Activated CD4-positive, alpha-beta T cell treated with anti-CD3 and anti-CD28 coated beads, Interleukin-2, amount 50 U/mL, for 4 hours (primary cell): ENCODE results near the gene CORO1A.
"Not testable (repeated sequence)": the region's sequence is repeated elsewhere in the genome, so short reads cannot be mapped to it uniquely, and the experiment has no call there.

Source experiments
- DNase-seq, 2 experiments: peaks; one replicate each; pipeline ENCODE4 v3.0.0-alpha.2; 2020

The CORO1A gene

DNA sequence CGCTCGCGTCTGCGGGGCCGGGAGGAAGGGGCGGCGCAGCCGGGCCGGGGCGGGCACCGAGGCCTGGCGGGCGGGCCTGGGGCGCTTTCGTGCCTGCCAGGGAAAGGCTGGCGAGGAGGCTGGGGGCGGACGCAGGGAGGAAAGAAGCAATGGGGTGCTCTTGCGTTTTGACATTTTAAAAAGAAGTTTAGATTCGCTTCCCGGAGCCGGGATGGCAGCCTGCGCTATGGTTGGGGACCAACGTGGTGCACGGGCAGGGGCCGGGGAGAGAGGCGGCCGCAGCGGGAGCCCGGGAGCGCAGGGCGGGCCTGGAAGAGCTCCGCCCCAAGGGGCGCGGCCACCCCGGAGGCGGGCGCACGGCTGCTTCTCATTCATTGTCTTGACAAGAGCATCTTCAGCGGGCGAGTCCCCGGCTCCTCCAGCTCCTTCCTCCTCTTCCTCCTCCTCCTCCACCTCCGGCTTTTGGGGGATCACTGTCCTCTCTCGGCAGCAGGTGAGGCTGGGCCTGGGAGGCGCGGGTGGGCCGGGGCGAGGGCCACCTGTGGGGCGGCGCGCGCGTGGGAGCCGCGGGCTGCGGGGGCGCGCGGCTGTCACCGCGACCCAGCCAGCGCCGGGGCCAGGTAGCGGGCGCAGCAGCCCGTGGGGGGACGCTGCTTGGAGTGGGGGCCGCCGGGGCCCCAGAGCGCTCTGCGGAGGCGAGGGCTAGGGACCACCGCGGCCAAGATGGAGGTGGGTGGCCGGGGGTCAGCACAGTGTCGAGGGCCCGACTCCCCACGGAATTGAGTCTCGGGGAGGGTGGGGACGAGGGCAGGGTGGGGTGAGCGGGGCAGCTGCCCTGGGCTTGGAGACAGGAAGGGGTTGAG, at the start of gene CORO1A:
CORO1A (plus strand) TSS at position 370 of the 863 bp plus-strand sequence. CDS start 1,608 bp downstream, outside the sequence.
- DNase-seq = peak; percentile 70 to 74

DNA sequence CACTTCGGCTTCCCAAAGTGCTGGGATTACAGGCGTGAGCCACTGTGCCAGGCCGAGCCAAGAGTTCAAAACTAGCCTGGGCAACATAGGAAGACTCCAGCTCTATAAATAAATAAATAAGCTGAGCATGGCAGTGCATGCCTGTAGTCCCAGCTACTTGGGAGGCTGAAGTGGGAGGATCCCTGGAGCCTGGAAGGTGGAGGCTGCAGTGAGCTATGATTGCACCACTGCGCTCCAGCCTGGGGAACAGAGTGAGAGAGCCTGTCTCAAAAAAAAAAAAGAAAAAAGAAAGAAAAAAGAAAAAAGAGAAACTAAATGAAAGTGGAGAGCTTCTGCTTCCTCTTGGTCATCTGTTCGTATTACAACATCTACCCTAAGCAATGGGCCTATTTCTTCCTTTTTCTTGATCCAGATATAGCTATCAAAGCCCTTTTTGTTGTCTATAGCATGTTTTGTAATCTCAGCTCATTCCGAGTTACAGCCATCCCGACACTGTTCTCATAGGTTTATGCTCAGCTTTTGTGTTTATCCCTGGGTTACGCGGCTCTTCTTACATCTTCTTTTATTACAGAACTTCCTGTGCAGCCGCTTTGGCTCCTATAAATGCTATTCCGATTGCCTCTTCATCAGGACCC, 46.3 kb upstream of the CORO1A start:
- DNase-seq = no peak

DNA sequence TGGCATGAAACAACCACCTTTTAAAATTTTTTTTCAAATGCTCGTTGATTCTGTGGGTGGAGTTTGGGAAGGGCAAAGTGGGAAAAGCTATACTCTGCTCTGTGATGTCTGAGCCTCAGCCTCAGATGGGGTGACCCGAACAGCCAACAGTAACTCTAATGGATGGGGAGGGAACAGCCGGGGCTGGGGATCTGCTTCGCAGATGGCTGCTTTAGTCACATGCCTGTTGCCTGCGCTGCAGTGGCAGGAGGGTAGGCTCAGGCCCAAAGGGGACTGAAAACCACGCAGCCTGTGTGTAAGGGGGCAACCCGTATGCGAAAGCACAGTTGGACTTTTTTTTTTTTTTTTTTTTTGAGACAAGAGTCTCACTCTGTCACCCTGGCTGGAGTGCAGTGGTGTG, 45.5 kb upstream of the CORO1A start:
- DNase-seq = no peak

DNA sequence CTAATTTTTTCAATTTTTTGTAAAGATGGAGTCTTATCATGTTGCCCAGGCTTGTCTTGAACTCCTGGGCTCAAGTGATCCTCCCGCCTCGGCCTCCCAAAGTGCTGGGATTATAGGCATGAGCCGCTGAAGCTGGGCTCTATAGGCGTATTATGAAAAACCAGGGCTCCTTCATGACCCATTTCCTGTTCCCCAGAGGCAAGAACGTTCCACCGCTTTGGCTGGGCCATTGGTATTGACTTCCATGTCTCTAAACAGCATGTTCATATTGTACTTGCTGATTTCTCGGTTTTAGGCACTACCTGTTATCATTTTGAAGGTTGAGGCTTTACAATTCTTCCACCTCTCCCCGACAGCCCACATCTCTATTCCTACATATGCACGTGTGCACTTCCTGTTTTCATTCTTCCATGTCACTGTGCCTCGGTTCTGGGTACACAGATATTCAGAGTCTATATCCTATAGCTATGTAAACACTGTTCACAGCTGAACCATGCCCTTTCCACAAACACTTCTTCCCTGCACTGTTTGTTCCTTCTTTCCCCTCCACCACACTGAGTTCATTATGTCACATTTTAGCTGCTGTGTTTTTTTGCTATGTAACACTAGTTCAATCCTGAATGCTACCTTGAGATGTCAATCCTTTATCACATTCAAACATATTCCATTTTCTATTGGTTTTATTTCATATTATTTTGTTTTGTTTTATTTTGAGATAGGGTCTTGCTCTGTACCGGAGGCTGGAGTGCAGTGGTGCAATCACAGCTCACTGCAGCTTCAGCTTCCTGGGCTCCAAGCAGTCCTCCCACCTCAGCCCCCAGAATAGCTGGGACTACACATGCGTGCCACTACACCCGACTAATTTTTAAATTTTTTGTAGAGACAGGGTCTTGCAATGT, 43.6 kb upstream of the CORO1A start:
- DNase-seq = no peak

DNA sequence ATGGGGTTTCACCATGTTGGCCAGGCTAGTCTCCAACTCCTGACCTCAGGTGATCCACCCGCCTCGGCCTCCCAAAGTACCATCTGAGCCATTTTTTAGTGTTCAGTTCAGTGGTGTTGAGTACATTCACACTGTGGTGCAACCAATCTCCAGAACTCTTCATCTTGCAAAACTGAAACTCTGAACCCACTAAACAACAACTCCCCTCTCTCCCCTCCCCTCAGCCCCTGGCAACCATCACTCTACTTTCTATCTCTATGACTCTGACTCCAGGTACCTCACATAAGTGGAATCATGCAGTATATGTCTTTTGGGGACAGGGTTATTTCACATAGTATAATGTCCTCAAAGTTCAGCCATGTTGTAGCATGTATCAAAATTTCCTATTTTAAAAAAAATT, 41.7 kb upstream of the CORO1A start:
- DNase-seq = no peak

DNA sequence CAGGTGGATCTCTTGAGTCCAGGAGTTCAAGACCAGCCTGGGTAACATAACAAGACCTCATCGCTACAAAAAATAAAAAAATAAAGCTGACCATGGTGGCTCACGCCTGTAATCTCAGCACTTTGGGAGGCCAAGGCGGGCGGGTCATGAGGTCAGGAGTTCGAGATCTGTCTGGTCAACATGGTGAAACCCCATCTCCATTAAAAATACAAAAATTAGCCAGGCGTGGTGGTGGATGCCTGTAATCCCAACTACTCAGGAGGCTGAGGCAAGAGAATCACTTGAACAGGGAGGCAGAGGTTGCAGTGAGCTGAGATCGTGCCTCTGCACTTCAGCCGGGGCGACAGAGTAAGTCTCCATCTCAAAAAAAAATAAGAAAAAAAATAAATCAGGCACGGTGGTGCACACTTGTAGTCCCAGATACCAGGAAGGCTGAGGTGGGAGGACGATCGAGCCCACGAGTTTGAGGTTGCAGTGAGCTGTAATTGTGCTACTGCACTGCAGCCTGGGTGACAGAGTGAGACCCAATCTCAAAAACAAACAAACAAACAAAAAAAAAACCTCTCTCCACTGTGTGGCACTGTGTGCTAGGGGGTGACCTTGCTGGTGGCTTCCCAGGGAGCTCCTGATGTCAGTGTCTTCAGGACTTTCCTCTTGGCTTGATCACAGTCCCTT, 40.6 kb upstream of the CORO1A start:
- no peak for DNase-seq

DNA sequence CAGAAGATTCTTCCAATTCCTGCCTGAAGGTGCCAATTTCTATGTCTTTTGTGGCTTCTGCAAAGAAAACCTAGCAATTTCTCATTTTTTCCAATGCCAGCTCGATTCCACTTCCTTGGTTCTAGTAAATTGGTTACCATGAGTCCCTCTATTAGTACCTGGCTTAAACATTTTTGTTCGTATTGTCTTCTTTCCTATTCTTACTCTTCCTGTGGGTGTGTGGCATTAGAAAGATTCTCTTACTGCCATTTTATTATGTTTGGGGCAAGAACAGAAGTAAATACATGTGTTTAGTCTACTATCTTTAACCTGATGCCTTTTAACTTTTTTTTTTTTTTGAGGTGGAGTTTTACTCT, 40.1 kb upstream of the CORO1A start:
- DNase-seq = no peak

DNA sequence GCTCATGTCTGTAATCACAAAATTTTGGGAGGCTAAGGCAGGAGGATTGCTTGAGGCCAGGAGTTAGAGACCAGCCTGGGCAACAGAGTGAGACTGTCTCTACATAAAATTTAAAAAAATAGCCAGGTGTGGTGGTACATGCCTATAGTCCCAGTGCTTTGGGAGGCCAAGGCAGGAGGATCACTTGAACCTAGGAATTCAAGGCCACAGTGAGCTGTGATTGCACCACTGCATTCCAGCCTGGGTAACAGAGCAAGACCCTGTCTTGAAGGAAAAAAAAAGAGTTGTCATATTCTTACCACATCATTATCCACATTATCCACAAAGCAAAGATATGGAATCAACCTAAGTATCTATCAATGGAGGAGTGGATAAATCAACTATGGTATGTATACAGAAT, 39.4 kb upstream of the CORO1A start:
- no peak for DNase-seq

DNA sequence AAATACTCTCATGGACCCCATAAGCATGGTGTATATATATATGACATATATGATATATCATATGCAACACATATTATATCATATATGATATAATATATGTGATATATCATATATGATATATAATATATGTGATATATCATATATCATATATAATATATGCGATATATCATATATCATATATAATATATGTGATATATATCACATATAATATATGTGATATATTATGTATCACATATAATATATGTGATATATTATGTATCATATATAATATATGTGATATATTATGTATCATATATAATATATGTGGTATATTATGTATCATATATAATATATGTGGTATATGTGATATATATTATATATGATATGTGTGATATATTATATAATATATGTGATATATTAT, 38.5 kb upstream of the CORO1A start:
- no peak for DNase-seq

DNA sequence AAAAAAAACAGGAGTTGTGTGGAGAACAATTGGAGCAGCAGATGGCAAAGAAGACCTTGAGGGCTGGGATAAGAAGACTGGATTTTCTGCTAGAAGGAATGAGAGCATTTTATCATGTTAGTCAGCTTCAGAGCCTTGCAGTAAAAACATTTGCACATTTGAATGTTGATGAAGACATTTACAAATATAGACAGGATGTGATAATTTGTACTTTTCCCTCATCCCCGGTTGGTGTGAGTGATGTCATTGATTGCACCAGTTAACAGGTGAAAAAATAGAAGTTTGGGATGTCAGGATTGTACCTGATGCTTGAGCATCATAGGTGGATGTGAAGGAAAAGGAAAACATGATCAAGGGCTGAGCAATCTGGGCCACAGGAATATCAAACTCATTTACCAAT, 37.7 kb upstream of the CORO1A start:
- no peak for DNase-seq

DNA sequence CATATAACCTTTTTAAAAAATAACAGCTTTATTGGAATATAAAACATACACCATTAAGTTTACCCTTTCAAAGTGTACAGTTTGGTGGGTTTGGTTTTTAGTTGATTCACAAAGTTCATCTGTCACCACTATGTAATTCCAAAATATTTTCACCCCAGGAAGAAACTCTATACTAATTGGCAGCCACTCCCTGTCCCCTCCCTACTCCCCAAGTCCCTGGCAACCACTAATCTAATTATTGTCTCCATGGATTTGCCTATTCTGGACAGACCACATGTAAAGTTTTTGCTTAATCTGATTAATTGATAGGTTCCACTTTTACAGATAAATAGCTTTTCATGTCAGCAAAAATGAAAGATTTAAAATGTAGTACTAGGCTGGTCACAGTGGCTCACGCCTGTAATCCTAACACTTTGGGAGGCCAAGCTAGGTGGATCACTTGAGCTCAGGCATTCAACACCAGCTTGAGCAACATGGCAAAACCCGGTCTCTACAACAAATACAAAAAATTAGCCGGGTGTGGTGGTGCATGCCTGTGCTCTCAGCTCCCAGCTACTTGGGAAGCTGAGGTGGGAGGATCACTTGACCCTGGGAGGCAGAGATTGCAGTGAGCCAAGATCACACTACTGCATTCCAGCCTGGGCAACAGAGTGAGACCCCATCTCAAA, 35.4 kb upstream of the CORO1A start:
- DNase-seq = no peak

DNA sequence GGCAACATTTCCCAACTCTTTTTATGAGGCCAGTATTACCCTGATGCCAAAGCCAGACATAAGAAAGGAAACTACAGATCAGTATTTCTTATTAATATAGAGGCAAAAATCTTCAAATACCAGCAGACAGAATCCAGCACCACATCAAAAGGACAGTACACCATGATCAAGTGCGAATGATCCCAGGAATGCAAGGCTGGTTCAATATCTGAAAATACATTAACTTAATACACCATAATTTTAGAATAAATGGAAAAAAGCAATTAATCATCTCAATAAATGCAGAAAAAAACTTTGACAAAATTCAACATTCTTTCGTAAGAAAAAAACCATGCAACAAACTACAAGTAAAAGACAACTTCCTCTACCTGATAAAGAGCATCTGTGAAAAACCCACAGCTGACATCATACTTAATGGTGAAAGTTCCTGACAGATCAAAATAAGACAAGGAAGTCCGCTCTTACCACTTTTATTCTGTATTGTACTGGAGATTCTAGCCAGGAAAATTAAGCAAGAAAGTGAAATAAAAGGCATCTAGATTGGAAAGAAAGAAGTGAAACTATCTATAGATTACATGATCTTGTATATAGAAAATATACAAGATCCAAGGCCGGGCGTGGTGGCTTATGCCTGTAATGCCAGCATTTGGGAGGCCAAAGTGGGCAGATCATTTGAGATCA, 34.0 kb upstream of the CORO1A start:
- DNase-seq = no peak

DNA sequence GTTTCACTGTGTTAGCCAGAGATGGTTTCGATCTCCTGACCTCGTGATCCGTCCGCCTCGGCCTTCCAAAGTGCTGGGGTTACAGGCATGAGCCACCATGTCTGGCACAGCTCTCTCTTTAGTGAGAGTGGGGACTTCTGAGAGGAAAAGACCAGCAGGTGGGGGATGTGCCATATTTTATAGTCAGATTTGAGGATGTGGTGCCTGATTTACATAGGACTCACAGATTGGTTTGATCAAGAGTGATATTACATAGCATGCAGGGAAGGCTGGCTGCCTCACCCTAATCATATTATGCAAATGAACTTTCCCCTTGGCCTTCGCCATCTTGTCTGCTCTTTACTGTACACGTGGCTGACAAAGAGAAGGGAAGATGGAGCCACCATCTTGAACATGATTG, 32.3 kb upstream of the CORO1A start:
- no peak for DNase-seq

DNA sequence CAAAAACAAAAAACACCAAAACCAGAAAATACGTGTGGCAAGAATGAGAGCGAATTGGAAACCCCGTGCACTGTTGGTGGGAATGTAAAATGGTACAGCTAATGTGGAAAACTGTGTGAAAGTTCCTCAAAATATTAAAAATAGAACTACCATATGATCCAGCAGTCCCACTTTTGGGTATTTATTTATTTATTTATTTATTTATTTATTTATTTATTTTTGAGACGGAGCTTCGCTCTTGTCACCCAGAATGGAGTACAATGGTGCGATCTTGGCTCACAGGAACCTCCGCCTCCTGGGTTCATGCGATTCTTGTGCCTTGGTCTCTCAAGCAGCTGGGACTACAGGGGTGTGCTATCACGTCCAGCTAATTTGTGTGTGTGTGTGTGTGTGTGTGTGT, 30.9 kb upstream of the CORO1A start:
- DNase-seq = no peak

DNA sequence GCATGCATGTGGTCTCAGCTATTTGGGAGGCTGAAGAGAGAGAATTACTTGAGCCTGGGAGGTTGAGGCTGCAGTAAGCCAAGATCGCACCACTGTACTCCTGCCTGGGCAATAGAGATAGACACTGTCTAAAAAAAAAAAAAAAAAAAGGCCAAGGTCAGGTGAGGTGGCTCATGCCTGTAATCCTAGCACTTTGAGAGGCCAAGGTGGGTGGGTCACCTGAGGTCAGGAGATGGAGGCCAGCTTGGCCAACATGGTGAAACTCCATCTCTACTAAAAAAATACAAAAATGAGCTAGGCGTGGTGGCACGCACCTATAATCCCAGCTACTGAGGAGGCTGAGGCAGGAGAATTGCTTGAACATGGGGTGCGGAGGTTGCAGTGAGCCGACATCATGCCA, 28.2 kb upstream of the CORO1A start:
- no peak for DNase-seq

DNA sequence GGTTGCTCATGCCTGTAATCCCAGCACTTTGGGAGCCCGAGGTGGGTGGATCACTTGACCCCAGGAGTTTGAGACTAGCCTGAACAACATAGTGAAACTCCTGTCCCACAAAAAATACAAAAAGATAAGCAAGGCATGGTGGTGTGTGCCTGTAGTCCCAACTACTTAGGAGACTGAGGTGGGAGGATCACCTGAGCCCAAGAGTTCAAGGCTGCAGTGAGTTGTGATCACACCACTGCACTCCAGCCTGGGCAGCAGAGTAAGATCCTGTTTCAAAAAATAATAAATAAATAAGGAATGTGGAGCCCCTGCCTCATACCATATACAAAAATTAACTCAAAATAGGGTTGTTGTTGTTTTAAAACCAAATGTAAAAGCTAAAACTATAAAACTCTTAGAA, 26.2 kb upstream of the CORO1A start:
- no peak for DNase-seq

DNA sequence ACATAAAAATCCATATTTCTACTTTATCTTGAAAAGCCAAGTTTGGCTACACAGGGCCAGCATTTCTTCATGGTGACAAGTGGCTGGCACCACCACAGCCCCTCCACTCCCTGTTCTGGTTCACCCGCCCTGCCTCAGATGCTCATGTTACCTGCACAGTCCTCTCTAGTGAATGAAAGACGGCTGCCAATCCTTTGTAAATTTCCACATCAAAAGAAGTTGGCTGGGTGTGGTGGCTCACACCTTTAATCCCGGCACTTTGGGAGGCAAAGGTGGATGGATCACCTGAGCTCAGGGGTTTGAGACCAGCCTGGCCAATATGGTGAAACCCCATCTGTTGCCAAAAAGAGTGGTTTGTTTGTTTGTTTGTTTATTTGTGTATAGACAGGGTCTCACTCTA, 19.9 kb upstream of the CORO1A start:
- DNase-seq = no peak

DNA sequence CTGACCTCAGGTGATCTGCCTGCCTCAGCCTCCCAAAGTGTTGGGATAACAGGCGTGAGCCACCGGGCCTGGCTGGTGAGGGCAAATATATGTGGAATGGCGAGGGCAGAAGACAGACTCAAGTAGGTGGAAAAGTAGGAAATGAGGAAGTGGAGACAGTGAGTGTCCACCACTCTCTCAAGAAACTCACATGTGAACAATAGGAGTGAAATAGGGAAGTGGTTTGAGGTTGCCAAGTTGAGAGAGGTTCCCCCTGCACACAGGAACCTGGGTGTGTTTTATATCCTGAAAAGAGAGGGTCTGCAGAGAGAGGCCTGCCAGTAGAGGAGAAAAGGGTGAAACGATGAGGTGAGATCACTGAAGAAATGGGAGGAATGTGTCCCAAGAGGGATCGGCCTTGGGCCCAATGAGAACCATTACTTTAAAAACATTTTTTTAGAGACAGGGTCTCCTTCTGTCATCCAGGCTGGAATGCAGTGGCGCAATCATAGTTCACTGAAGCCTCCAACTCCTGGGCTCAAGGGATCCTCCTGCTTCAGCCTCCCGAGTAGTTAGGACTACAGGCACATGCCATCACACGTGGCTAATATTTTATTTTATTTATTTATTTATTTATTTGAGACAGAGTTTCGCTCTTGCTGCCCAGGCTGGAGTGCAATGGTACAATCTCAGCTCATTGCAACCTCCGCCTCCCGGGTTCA, 17.1 kb upstream of the CORO1A start:
- no peak for DNase-seq

DNA sequence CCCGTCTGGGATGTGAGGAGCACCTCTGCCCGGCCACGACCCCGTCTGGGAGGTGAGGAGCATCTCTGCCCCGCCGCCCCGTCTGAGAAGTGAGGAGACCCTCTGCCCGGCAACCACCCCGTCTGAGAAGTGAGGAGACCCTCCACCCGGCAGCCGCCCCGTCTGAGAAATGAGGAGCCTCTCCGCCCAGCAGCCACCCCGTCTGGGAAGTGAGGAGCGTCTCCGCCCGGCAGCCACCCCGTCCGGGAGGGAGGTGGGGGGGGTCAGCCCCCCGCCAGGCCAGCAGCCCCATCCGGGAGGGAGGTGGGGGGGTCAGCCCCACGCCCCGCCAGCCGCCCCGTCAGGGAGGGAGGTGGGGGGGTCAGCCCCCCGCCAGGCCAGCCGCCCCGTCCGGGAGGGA, 14.7 kb upstream of the CORO1A start:
- DNase-seq = not testable (repeated sequence)

DNA sequence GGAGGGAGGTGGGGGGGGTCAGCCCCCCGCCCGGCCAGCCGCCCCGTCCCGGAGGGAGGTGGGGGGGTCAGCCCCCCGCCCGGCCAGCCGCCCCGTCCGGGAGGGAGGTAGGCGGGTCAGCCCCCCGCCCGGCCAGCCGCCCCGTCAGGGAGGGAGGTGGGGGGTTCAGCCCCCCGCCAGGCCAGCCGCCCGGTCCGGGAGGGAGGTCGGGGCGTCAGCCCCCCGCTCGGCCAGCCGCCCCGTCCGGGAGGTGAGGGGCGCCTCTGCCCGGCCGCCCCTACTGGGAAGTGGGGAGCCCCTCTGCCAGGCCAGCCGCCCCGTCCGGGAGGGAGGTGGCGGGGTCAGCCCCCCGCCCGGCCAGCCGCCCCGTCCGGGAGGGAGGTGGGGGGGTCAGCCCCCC, 14.0 kb upstream of the CORO1A start:
- DNase-seq = not testable (repeated sequence)

DNA sequence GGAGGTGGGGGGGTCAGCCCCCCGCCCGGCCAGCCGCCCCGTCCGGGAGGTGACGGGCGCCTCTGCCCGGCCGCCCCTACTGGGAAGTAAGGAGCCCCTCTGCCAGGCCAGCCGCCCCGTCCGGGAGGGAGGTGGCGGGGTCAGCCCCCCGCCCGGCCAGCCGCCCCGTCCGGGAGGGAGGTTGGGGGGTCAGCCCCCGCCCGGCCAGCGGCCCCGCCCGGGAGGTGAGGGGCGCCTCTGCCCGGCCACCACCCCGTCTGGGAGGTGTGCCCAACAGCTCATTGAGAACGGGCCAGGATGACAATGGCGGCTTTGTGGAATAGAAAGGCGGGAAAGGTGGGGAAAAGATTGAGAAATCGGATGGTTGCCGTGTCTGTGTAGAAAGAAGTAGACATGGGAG, 13.3 kb upstream of the CORO1A start:
- not testable (repeated sequence) for DNase-seq
